NOMO-1 (cell line): ENCODE data around the gene LRPAP1.

ENCODE experiments used
- DNase-seq, 2 experiments: peaks; one replicate each; lab custom pipeline; 2025; ENCODE audit not compliant: unreplicated experiment in 2 of 2; lab: John Stamatoyannopoulos, UW

LRPAP1 gene

GRCh38 chr4:3475713-3476260, 56.4 kb downstream of the LRPAP1 start:
- no peak for DNase-seq

- no peak for DNase-seq
Measured at GRCh38 chr4:3475041-3475712, 57.0 kb downstream of the LRPAP1 start.

DNA sequence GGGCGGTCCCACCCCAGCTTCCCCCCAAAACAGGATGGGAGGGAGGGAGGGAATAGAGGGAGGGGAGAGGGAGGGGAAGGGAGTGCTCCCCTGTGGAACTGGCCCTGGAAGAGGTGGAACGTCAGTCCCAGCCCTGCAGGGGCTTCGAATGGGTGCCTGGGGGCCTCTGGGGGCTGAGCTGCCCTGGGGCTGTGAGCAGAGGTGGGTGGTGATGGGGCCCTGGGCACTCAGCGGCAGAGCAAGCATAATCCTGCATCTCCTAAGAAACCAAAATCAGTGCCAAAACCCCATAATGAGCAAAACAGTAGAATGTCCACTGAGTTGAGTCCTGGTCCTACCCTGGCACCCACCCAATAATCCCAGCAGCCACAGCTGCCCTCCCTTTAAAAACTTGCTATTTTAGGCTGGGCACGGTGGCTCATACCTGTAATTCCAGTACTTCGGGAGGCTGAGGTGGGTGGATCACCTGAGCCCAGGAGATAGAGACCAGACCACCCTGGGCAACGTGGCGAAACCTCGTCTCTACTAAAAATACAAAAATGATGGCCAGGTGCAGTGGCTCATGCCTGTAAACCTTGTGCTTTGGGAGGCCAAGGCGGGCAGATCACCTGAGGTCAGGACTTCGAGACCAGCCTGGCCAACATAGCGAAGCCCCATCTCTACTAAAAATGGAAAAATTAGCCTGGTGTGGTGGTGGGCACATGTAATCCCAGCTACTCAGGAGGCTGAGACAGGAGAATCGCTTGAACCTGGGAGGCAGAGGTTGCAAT, 58.0 kb downstream of the LRPAP1 start:
- DNase-seq = no peak

- DNase-seq = no peak
Measured at GRCh38 chr4:3473181-3473950, 58.9 kb downstream of the LRPAP1 start.

DNA sequence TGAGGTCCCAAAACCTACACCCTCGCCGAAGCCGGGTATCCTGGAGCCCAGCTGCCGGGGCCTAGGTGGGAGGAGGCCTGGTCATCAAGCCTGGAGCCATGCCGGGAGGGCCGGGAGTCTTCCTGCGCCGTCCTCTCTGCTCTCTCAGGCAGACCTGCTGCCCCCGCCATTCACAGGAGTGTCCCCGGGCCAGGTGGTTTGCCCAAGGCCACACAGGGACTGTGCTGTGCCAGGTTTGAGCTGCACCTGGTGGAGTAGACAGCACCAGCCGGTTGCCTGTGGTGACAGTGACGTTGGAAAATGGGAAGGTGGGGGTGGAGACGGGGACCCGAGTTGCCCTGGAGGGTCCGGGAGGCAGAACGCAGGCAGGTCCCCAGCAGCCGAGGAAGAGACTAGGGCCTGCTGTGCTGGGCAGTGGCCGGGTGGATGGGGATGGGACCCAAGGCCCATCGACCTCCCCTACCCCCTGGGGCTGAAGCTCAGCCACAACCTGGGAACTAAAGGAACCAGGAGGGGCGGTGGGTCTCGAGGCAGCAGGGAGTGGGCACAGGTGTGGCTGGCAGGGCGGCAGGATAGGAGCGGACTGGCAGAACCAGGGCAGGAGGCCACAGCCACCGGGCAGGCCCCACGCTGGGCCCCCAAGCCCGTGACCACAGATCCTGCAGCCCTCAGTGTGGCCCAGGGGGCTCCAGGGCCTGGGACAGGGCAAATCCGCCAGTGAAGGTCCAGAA, 59.6 kb downstream of the LRPAP1 start:
- DNase-seq = no peak

DNA sequence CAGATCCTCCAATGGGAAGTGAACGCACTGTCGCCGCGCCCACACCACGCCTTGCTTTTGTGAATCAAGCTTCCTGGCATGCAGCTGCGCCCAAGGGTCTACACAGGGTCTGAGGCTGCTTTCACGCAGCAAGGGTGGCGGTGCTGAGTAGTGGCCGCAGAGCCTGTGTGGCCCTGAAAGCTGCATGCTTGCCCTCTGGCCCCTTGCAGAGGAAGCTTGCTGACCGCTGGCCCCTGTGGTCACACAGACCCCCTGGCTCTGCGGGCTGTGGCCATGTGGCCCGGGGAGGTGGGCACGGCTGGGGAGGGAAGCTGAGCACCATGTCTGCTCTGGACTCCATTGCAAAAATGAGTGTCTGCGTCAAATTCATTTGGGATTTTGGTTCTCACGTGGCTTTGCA, 60.3 kb downstream of the LRPAP1 start:
- no peak for DNase-seq

GRCh38 chr4:3471098-3471760, 61.0 kb downstream of the LRPAP1 start:
- no peak for DNase-seq

DNA sequence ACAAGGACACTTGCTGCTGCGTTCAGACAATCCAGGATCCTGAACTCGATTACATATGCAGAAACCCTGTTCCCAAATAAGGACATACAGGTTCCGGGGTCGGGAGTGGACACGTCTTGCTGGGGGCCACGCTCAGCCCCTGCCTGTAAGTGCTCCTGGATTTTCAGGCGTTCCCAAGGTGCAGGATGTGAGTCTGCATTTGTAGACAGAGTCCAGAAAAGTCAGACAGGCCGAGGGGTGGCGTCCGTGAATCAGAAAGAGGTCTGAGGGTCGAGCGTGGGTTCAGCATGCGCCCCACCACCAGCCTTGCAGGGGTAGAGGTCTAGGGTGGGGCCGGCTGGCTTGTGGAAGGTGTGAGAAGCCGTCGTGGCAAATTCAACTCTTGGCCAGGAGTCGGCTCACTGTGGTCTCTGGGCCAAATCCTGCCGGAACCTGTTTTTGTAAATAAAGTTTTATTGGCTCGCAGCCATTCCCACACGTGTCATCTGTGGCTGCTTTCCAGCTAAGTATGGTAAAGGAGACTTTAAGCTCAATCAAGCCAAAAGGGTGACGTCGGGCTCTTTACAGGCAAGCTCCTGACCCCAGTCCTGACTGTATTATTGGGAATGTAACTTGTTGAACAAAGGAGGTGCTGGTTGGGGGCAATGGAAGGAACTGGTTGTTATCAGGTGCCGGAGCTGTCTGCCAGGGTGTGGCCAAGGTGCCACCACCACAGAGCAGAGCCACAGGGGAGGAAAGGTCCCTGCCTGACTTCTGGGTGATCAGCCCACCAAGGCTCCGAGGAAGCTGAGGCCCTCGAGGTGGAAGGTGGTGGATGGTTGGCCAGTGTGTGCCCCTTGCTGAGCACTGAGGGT, 61.8 kb downstream of the LRPAP1 start:
- no peak for DNase-seq

GRCh38 chr4:3469386-3470243, 62.6 kb downstream of the LRPAP1 start:
- DNase-seq = no peak

GRCh38 chr4:3468804-3469203, 63.4 kb downstream of the LRPAP1 start:
- DNase-seq = no peak

GRCh38 chr4:3468154-3468553, 64.1 kb downstream of the LRPAP1 start:
- no peak for DNase-seq

- DNase-seq = no peak
Measured at GRCh38 chr4:3467601-3468031, 64.6 kb downstream of the LRPAP1 start.

DNA sequence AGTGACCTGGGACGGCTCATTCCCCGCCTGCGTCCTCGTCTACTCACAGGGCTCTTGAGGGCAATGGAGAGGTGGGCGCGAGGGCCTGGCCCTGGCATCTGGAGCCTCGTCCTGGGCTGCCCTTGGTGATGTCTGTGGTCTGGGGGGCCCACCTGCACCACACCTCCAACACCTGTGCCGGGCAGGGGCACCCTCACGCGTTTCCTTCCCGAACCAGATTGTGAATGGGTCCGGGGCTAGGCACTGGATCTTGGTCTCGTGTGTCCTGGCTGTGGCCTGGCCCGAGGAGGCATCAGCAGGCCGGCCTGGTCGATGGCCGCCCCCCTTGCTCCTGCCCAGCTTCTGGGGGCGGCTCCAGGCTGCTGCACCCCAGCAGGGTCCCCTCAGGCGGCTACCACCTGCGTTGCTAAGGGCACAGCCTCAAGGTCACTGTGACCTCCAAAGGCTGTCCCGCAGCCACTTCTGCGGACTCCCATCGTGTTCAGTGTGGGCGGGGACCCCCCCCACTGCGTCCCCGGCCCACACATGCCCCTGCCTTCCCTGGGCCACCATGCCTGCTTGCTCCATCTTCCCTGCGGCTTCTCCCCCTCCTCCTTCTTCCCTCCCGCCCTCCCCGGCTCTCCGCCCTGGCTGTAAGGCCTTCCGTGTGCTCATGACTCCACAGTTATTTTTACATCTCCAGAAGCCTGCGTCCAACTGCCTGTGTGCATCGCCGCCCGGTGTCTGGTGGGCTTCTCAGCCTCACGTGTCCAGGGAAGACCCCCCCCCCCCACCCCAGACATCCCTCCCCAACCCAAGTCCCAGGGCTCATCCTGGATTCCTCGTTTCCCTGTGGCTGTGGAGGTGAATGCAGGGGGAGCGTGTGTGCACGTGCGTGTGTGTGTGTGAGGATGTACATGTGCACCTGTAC, 65.3 kb downstream of the LRPAP1 start:
- DNase-seq = no peak

DNA sequence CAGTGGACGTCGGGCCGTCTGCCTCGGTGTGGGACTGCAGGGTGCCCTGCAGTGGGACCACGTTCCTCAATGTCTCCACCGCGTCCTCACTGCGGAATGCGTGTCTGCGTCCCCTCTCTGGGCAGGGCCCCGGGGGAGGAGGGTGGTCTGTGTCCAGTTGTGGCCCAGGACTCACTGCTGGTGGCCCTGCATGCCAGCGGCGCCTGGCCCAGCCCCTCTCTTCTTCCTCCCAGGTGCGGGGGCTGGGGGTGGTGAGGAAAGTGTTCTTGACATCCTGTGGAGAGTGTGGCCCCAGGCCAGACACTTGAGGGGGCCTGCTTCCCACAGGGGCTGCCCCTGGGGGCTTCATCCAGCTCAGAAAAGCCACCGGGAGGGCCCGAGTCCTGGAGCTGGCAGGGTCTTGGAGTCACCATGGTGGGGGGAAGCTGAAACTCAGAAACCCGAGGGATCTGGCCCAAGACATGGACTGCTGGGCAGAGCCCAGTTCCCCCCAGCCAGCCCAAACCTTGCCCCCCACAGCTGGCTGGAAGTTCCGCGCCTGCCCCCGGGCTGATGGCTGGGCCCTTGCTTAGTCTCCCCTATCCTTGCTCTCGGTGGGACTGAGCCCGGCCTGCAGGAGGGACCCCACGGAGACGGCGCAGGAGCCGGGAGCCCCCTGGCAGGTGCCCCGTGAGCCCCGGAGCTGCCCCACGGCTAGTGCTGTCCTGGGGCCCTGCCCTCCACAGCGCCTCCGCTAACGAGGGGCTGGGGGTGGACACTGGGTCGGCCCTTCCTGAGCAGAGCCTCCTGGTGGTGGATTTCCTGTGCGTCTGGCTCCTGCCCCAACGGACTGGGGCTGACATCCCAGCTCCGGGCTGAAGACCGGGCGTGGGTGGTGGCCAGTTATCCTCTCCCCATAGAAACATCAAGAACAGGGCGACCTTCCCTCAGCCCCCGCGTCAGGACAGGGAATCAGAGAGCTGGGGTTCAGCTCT, 66.2 kb downstream of the LRPAP1 start:
- DNase-seq = no peak

GRCh38 chr4:3464911-3465697, 67.1 kb downstream of the LRPAP1 start:
- DNase-seq = no peak
